H9 (cell line): ENCODE results near the gene CARHSP1. TPM values are rescaled to one million over a fixed set of nuclear protein-coding genes. Genes with fewer than 3 reads are reported as not detected.
A peak's percentile ranks its signal among the peaks of the same experiment; 100 is the strongest.
"Not testable (repeated sequence)": the region's sequence is repeated elsewhere in the genome, so short reads cannot be mapped to it uniquely, and the experiment has no call there.

Experiments
- DNase-seq: peaks from one replicate; pipeline ENCODE4 v3.0.0-alpha.2; 2017
- H2AFZ ChIP-seq: one replicate; pipeline ENCODE4 v1.6.1; 2013; ENCODE audit warnings: mild to moderate bottlenecking, low read length, control low read depth, moderate library complexity
- H2AK5ac ChIP-seq: 2 replicates; pipeline ENCODE4 v1.6.1; 2013; ENCODE audit warnings: low read length, control low read depth, mixed read lengths; ENCODE audit not compliant: insufficient read length
- H2BK120ac ChIP-seq: one replicate; pipeline ENCODE4 v1.6.1; 2013; ENCODE audit warnings: low read depth, mild to moderate bottlenecking, low read length, control low read depth, inconsistent platforms; ENCODE audit not compliant: poor library complexity, severe bottlenecking
- H2BK12ac ChIP-seq: 2 replicates; pipeline ENCODE4 v1.6.1; 2013; ENCODE audit warnings: low read length, control low read depth, mixed read lengths, low read depth; ENCODE audit not compliant: insufficient read length
- H2BK15ac ChIP-seq: 2 replicates; pipeline ENCODE4 v1.6.1; 2013; ENCODE audit warnings: low read depth, low read length, control low read depth
- H2BK20ac ChIP-seq: one replicate; pipeline ENCODE4 v1.6.1; 2013; ENCODE audit warnings: low read depth, mild to moderate bottlenecking, low read length, control low read depth, inconsistent platforms; ENCODE audit not compliant: poor library complexity, severe bottlenecking
- H2BK5ac ChIP-seq: 2 replicates; pipeline ENCODE4 v1.6.1; 2013; ENCODE audit warnings: low read length, control low read depth, mixed read lengths; ENCODE audit not compliant: insufficient read length
- H3K14ac ChIP-seq: 2 replicates; pipeline ENCODE4 v1.6.1; 2013; ENCODE audit warnings: low read length, control low read depth; ENCODE audit not compliant: insufficient read depth
- H3K18ac ChIP-seq: 2 replicates; pipeline ENCODE4 v1.6.1; 2013; ENCODE audit warnings: low read depth, mild to moderate bottlenecking, mixed read lengths, low read length, control low read depth; ENCODE audit not compliant: insufficient read length
- H3K23ac ChIP-seq: 2 replicates; pipeline ENCODE4 v1.6.1; 2013; ENCODE audit warnings: low read length, control low read depth, mixed read lengths, low read depth; ENCODE audit not compliant: insufficient read length
- H3K23me2 ChIP-seq: 2 replicates; pipeline ENCODE4 v1.6.1; 2013; ENCODE audit warnings: low read depth, mild to moderate bottlenecking, mixed read lengths, low read length, control low read depth; ENCODE audit not compliant: insufficient read length, poor library complexity, severe bottlenecking
- H3K27ac ChIP-seq: 2 replicates; pipeline ENCODE4 v1.5.1; 2013; ENCODE audit warnings: low read length, control low read depth, mixed read lengths, low read depth; ENCODE audit not compliant: insufficient read length
- H3K27me3 ChIP-seq: 2 replicates; pipeline ENCODE4 v1.6.1; 2013; ENCODE audit warnings: low read length, control low read depth, inconsistent platforms; ENCODE audit not compliant: insufficient read depth
- H3K4ac ChIP-seq: 2 replicates; pipeline ENCODE4 v1.6.1; 2013; ENCODE audit warnings: low read depth, mild to moderate bottlenecking, control low read depth, inconsistent platforms, low read length, moderate library complexity
- H3K4me1 ChIP-seq: 2 replicates; pipeline ENCODE4 v1.6.1; 2013; ENCODE audit warnings: low read length, control low read depth, inconsistent platforms; ENCODE audit not compliant: insufficient read depth
- H3K4me2 ChIP-seq: 2 replicates; pipeline ENCODE4 v1.6.1; 2013; ENCODE audit warnings: low read length, control low read depth, mixed read lengths; ENCODE audit not compliant: insufficient read length, insufficient read depth
- H3K56ac ChIP-seq: 2 replicates; pipeline ENCODE4 v1.6.1; 2013; ENCODE audit warnings: low read depth, mild to moderate bottlenecking, mixed read lengths, low read length, control low read depth; ENCODE audit not compliant: insufficient read length
- H3K79me1 ChIP-seq: 2 replicates; pipeline ENCODE4 v1.6.1; 2013; ENCODE audit warnings: low read depth, mild to moderate bottlenecking, moderate library complexity, low read length, control low read depth, inconsistent platforms; ENCODE audit not compliant: insufficient read depth, poor library complexity, severe bottlenecking
- H3K79me2 ChIP-seq: 2 replicates; pipeline ENCODE4 v1.6.1; 2013; ENCODE audit warnings: low read length, control low read depth, inconsistent platforms; ENCODE audit not compliant: insufficient read depth
- H3K9ac ChIP-seq: 2 replicates; pipeline ENCODE4 v1.6.1; 2013; ENCODE audit warnings: low read length, control low read depth, mixed read lengths; ENCODE audit not compliant: insufficient read length; ENCODE audit errors: extremely low read depth
- H3K9me3 ChIP-seq: one replicate; pipeline ENCODE4 v1.6.1; 2013; ENCODE audit warnings: low read depth, low read length, inconsistent platforms; ENCODE audit not compliant: control insufficient read depth
- H3T11ph ChIP-seq: one replicate; pipeline ENCODE4 v1.6.1; 2013; ENCODE audit warnings: mild to moderate bottlenecking, low read length, control low read depth, inconsistent platforms
- H4K20me1 ChIP-seq: one replicate; pipeline ENCODE4 v1.6.1; 2013; ENCODE audit not compliant: control insufficient read depth, insufficient read length, insufficient read depth
- H4K5ac ChIP-seq: 2 replicates; pipeline ENCODE4 v1.6.1; 2013; ENCODE audit warnings: low read depth, mild to moderate bottlenecking, mixed read lengths, low read length, control low read depth; ENCODE audit not compliant: insufficient read length
- H4K8ac ChIP-seq: replicated peaks from 2 replicates; pipeline ENCODE4 v1.6.1; 2013; ENCODE audit warnings: low read length, control low read depth, mixed read lengths, low read depth; ENCODE audit not compliant: insufficient read length
- H4K91ac ChIP-seq: 2 replicates; pipeline ENCODE4 v1.6.1; 2013; ENCODE audit warnings: low read depth, mild to moderate bottlenecking, moderate library complexity, mixed read lengths, low read length, control low read depth; ENCODE audit not compliant: insufficient read length
- H3K27ac Mint-ChIP-seq, 3 experiments: 2 replicates in 2 of 3; 3 replicates in 1 of 3; pipeline ENCODE4 v1.8.0; 2020 to 2021; ENCODE audit warnings: mixed read lengths in 3 of 3, mild to moderate bottlenecking in 1 of 3, moderate library complexity in 1 of 3
- H3K27me3 Mint-ChIP-seq: 2 replicates; pipeline ENCODE4 v1.8.0; 2021; ENCODE audit warnings: low read depth, mild to moderate bottlenecking, moderate library complexity, mixed read lengths
- H3K36me3 Mint-ChIP-seq, 3 experiments: 2 replicates in 2 of 3; 3 replicates in 1 of 3; pipeline ENCODE4 v1.8.0; 2020 to 2021; ENCODE audit warnings: low read depth in 3 of 3, mixed read lengths in 3 of 3; ENCODE audit not compliant: insufficient read depth in 1 of 3
- H3K4me1 Mint-ChIP-seq, 2 experiments: 2 replicates each; pipeline ENCODE4 v1.8.0; 2020; ENCODE audit warnings: mixed read lengths in 2 of 2
- H3K4me3 Mint-ChIP-seq, 2 experiments: 2 replicates in 1 of 2; 3 replicates in 1 of 2; pipeline ENCODE4 v1.8.0; 2020 to 2021; ENCODE audit warnings: mild to moderate bottlenecking in 2 of 2, mixed read lengths in 2 of 2, moderate library complexity in 1 of 2
- H3K9me3 Mint-ChIP-seq, 2 experiments: 2 replicates in 1 of 2; 3 replicates in 1 of 2; pipeline ENCODE4 v1.8.0; 2020; ENCODE audit warnings: mild to moderate bottlenecking in 2 of 2, mixed read lengths in 2 of 2, moderate library complexity in 1 of 2
- WGBS: extraction: QIAGEN DNeasy Blood & Tissue Kit; methylation state at CpG from one replicate; pipeline ENCODE4 v1.1.7; 2013; ENCODE audit warnings: missing lambda C conversion rate, low lambda C conversion rate, mixed read lengths; ENCODE audit not compliant: insufficient read length; ENCODE audit errors: extremely low coverage; 5-methylcytosine and 5-hydroxymethylcytosine counted together
- total RNA-seq: library from RNA; stranded (reverse); gene quantifications from 2 replicates; pipeline ENCODE4 v1.2.1, GENCODE V29; 2021
- TF ChIP-seq, protein P1 (sequence below): fragments of 200-600 bp; sonication (generic); conservative IDR thresholded peaks from 3 replicates; pipeline ENCODE4 v1.8.0; 2021; ENCODE audit warnings: antibody characterized with exemption, mild to moderate bottlenecking

Gene CARHSP1
- total RNA-seq, 1 experiment from 2014 or later: 194 TPM

DNA sequence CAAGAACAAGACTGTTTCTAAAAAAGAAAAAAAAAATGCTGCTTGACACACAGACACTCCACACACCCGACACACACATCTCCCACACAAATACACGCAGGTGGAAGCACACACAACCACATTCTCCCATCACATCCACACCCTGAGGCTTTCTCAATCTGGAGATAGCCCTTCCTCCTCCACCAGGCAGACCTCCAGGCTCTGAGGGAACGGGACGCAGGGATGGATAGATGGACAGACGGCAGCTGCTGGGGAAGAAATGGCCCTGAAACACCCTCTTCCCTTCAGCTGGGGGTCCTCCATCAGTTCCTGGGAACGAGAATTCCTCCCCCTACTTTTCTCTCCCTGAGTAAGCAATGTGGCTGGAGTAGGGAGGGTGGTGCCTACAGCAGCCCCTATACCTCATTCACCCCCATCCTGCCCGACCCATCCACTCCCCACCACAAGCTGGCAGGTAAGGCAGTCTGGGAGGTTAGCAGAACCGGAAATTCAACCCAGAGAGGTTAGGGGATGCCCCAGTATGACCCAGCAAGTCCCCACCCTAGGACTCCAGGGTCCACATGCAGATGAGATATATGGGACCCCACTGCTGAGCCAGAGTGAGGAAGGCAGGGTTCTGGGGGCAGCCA is 9.2 kb upstream of the CARHSP1 start:
- no CpG with 5 or more reads among the region's 8 CpGs for WGBS
- H3K4me3 Mint-ChIP-seq: no peak overlapping the region

DNA sequence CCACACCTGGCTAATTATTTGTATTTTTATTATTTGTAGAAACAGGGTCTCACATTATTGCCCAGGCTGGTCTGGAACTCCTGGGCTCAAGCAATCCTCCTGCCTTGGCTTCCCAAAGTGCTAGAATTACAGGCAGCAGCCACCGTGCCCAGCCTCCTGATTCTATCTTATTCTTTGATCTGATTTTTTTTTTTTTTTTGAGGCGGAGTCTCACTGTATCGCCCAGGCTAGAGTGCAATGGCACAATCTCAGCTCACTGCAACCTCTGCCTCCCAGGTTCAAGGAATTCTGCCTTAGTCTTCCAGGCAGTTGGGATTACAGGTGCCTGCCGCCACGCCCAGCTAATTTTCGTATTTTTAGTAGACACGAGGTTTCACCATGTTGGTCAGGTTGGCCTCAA is 6.5 kb upstream of the CARHSP1 start:
- H4K20me1 ChIP-seq, H4K5ac ChIP-seq, H3K4me2 ChIP-seq, H3K9ac ChIP-seq, H3K27ac Mint-ChIP-seq, H2AFZ ChIP-seq, H2BK5ac ChIP-seq, H3K23me2 ChIP-seq, H3K4me3 Mint-ChIP-seq, H2BK20ac ChIP-seq, H2AK5ac ChIP-seq, H3K9me3 Mint-ChIP-seq, H3K4me1 ChIP-seq, H3K18ac ChIP-seq, H3K79me2 ChIP-seq, H2BK15ac ChIP-seq, H3K27me3 Mint-ChIP-seq, H3K4ac ChIP-seq, H3K23ac ChIP-seq, H3K56ac ChIP-seq, H3K27ac ChIP-seq, H3K36me3 Mint-ChIP-seq, H2BK12ac ChIP-seq, DNase-seq, H3K14ac ChIP-seq, H3T11ph ChIP-seq, H2BK120ac ChIP-seq, H4K91ac ChIP-seq, H3K79me1 ChIP-seq, H3K27me3 ChIP-seq, H4K8ac ChIP-seq, H3K9me3 ChIP-seq: not testable (repeated sequence)
- peaks cover 13 to 14% of the 10 kb centered on the region in 2 experiments for H3K4me1 Mint-ChIP-seq
- no CpG with 5 or more reads among the region's 7 CpGs for WGBS

More for the DNA sequence above, 9.2 kb upstream of the CARHSP1 start:
- H2AK5ac ChIP-seq: no peak overlapping the region
- Mint-ChIP-seq H3K36me3 (peaks cover 0 to 3% (median 0%) of the 10 kb centered on the region in 3 experiments; a peak in 1 of 7 replicates), H3K4me1 (peaks cover 9 to 14% of the 10 kb centered on the region in 2 experiments), H3K9me3 (no peaks in the 10 kb centered on the region; a peak in 1 of 5 replicates), H3K27me3 (no peaks in the 10 kb centered on the region; the same call in 1 of the 2 replicates), H3K27ac (peak overlapping the region in 1 of 3 experiments; percentile 6; a peak in 1 of 7 replicates)
- H3K27ac ChIP-seq: no peak overlapping the region
- no peak overlapping the region for H2BK12ac ChIP-seq
- no peak overlapping the region for H4K8ac ChIP-seq
- H3K4ac ChIP-seq: no peak overlapping the region
- TF ChIP-seq, protein P1, sequence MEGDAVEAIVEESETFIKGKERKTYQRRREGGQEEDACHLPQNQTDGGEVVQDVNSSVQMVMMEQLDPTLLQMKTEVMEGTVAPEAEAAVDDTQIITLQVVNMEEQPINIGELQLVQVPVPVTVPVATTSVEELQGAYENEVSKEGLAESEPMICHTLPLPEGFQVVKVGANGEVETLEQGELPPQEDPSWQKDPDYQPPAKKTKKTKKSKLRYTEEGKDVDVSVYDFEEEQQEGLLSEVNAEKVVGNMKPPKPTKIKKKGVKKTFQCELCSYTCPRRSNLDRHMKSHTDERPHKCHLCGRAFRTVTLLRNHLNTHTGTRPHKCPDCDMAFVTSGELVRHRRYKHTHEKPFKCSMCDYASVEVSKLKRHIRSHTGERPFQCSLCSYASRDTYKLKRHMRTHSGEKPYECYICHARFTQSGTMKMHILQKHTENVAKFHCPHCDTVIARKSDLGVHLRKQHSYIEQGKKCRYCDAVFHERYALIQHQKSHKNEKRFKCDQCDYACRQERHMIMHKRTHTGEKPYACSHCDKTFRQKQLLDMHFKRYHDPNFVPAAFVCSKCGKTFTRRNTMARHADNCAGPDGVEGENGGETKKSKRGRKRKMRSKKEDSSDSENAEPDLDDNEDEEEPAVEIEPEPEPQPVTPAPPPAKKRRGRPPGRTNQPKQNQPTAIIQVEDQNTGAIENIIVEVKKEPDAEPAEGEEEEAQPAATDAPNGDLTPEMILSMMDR: no peak
- no peak overlapping the region for H3K18ac ChIP-seq
- H3K56ac ChIP-seq: no peak overlapping the region
- H3K14ac ChIP-seq: no peak overlapping the region
- no peaks in the 10 kb centered on the region for H3K23me2 ChIP-seq
- no peaks in the 10 kb centered on the region for H3K79me2 ChIP-seq
- no peak overlapping the region for H2BK120ac ChIP-seq
- no peak overlapping the region for H2BK5ac ChIP-seq
- no peak overlapping the region for H3K4me2 ChIP-seq
- no peak for DNase-seq
- no peaks in the 10 kb centered on the region for H4K20me1 ChIP-seq
- H4K91ac ChIP-seq: no peak overlapping the region
- H3T11ph ChIP-seq: no peak overlapping the region
- no peak overlapping the region for H2AFZ ChIP-seq
- no peak overlapping the region for H3K23ac ChIP-seq
- H3K27me3 ChIP-seq: no peaks in the 10 kb centered on the region
- H4K5ac ChIP-seq: no peak overlapping the region
- no peak overlapping the region for H3K9ac ChIP-seq
- H2BK15ac ChIP-seq: no peak overlapping the region
- no peak overlapping the region for H2BK20ac ChIP-seq
- no peaks in the 10 kb centered on the region for H3K79me1 ChIP-seq
- no peaks in the 10 kb centered on the region for H3K4me1 ChIP-seq
- H3K9me3 ChIP-seq: no peaks in the 10 kb centered on the region
